ENCODE measurements around the gene RBP2. TPM values are rescaled to one million over a fixed set of nuclear protein-coding genes. Genes with fewer than 3 reads are reported as not detected.

The RBP2 gene
- total and polyA plus RNA-seq, 10 of the 15 experiments (the other 5 are each of a cell fraction or from before 2014, with no cell fraction given): not detected

GRCh38 chr3:139517321-139518065 is 41.2 kb upstream of the RBP2 start (continued):
- TF ChIP-seq, protein P1, sequence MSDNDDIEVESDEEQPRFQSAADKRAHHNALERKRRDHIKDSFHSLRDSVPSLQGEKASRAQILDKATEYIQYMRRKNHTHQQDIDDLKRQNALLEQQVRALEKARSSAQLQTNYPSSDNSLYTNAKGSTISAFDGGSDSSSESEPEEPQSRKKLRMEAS (IDR thresholded peaks at IDR 0.05; ENCODE audit: low read depth, low read length): no peak
- TF ChIP-seq ELK1 (IDR thresholded peaks at IDR 0.05; ENCODE audit: low read depth, low read length) (no peak), GABPA (IDR thresholded peaks at IDR 0.05; ENCODE audit: low read depth) (no peak), CBFB (IDR thresholded peaks at IDR 0.05; ENCODE audit: low read depth) (no peak), SPI1 (IDR thresholded peaks at IDR 0.05; ENCODE audit: borderline replicate concordance, insufficient read depth, low read depth, low read length) (no peak), STAT1 (conservative IDR thresholded peaks at IDR 0.05) (no peak)
- TF ChIP-seq, protein P2, sequence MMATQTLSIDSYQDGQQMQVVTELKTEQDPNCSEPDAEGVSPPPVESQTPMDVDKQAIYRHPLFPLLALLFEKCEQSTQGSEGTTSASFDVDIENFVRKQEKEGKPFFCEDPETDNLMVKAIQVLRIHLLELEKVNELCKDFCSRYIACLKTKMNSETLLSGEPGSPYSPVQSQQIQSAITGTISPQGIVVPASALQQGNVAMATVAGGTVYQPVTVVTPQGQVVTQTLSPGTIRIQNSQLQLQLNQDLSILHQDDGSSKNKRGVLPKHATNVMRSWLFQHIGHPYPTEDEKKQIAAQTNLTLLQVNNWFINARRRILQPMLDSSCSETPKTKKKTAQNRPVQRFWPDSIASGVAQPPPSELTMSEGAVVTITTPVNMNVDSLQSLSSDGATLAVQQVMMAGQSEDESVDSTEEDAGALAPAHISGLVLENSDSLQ (IDR thresholded peaks at IDR 0.05): no peak

DNA sequence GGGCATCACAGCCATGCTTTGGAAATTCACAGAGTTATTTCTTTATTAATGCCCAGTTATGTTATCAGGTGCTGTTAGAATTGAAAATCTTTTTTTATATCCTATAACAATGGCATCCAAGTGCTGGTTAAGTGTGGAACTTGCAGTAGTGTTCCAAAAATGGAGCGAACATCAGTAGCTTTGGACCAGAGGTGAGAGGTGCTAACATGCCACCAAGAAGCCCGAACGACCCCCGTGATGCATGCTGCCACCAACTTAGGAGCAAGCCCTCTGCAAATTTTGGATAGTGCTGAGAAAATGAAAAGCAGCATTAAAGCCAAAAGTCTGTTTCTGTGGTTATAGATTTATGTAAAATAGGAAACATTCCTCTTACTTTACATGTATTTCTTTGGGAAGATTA is 38.4 kb upstream of the RBP2 start:
- H3K4me1 ChIP-seq (ENCODE audit: control insufficient read depth, insufficient read depth, low read length): no peaks in the 10 kb centered on the region
- H3K79me2 ChIP-seq (ENCODE audit: control insufficient read depth, insufficient read depth, low read length): no peaks in the 10 kb centered on the region
- no TSS peak for BruUV-seq (replicated peaks)
- no peaks in the 10 kb centered on the region for H3K9me3 ChIP-seq (replicated peaks; ENCODE audit: control insufficient read depth, insufficient read depth, low read length)
- H3K4me3 ChIP-seq: no peak overlapping the region
- WGBS (ENCODE audit: insufficient coverage, insufficient replicate concordance, low lambda C conversion rate, missing lambda C conversion rate): 19% methylated on average over 4 of the region's 4 CpGs
- SMC1A ChIA-PET (ENCODE audit: uncharacterized antibody, unreplicated experiment): interaction anchor here (0.6 to 0.9 kb wide), 2 partner anchors 15 to 250 kb away, joined by 3 read pairs; no protein-coding TSS in a partner anchor
- H3K27ac ChIP-seq (ENCODE audit: control insufficient read depth, insufficient read depth): no peak overlapping the region
- no peaks in the 10 kb centered on the region for H3K27me3 ChIP-seq (replicated peaks in 1 of 2; ENCODE audit: control insufficient read depth in 2 of 2, insufficient read depth in 2 of 2, low read length in 1 of 2)
- H3K9ac ChIP-seq (ENCODE audit: control insufficient read depth, insufficient read depth, low read length): no peak overlapping the region
- RAD21 ChIA-PET (ENCODE audit: unreplicated experiment): no interaction called here
- H4K20me1 ChIP-seq (ENCODE audit: control insufficient read depth, insufficient read depth): no peaks in the 10 kb centered on the region
- no peak overlapping the region for H3K4me2 ChIP-seq (ENCODE audit: control insufficient read depth, insufficient read depth)
- H3K36me3 ChIP-seq (ENCODE audit: control insufficient read depth in 2 of 2, insufficient read depth in 2 of 2, low read length in 1 of 2): no peaks in the 10 kb centered on the region
- DNase-seq (ENCODE audit: low read depth, low spot score): no peak
- ATAC-seq: no peak
- POLR2A ChIA-PET: no interaction called here
- CTCF ChIA-PET: no interaction called here
- intact Hi-C loops (cut with micrococcal nuclease; ENCODE audit: unreplicated experiment) (no loop called here), in situ Hi-C loops (cut with MboI) (no loop called here)
- FAIRE-seq: no peak
- H2AFZ ChIP-seq (ENCODE audit: control insufficient read depth, low read depth, low read length): no peak overlapping the region
- no peak for TF ChIP-seq ATF3 (IDR thresholded peaks at IDR 0.05; ENCODE audit: borderline replicate concordance, extremely low read depth, low read depth, low read length)
- no peak for TF ChIP-seq SIN3A (IDR thresholded peaks at IDR 0.05; ENCODE audit: low read depth, low read length)
- no peak for TF ChIP-seq BRCA1 (IDR thresholded peaks at IDR 0.05; ENCODE audit: low read depth, low read length)
- no peak for TF ChIP-seq SMAD1 (IDR thresholded peaks at IDR 0.05; ENCODE audit: low read depth, partially characterized antibody)
- no peak for TF ChIP-seq MYB (IDR thresholded peaks at IDR 0.05; ENCODE audit: borderline replicate concordance, low read depth, low read length)
- TF ChIP-seq ZNF622 (IDR thresholded peaks at IDR 0.05): no peak
- TF ChIP-seq TARDBP (IDR thresholded peaks at IDR 0.05; ENCODE audit: borderline replicate concordance): no peak
- no peak for TF ChIP-seq BACH1 (IDR thresholded peaks at IDR 0.05; ENCODE audit: borderline replicate concordance)
- TF ChIP-seq CBX3 (IDR thresholded peaks at IDR 0.05; ENCODE audit: borderline replicate concordance, low read depth): no peak
- TF ChIP-seq MYC (IDR thresholded peaks at IDR 0.05; ENCODE audit: insufficient read depth, insufficient read length, insufficient replicate concordance, low read length, severe bottlenecking): no peak
- no peak for TF ChIP-seq NKRF (conservative IDR thresholded peaks at IDR 0.05)
- TF ChIP-seq KDM1A (IDR thresholded peaks at IDR 0.05; ENCODE audit: borderline replicate concordance): no peak

All from GM12878 (cell line).